COLO668 (cell line): ENCODE results near the gene RAB6A.
A peak's percentile ranks its signal among the peaks of the same experiment; 100 is the strongest.

Source experiments
- DNase-seq: peaks from one replicate; lab custom pipeline; 2025; ENCODE audit not compliant: unreplicated experiment; lab: John Stamatoyannopoulos, UW

The RAB6A gene

DNA sequence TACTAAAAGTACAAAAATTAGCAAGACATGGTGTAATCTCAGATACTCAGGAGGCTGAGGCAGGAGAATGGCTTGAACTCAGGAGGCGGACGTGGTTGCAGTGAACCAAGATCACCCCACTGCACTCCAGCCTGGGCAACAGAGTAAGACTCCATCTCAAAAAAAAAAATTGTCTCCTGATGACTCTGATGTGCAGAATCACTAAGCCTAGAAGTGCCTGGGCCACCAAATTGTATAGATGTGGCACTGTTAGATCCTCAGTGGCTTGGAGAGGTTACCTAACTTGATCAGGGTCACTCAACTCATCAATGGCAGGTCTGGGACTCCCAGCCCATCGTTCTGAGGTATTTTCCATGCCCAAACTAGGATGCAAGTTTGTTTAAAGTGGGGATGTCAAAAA is 103.9 kb downstream of the RAB6A start:
- DNase-seq, result no peak

DNA sequence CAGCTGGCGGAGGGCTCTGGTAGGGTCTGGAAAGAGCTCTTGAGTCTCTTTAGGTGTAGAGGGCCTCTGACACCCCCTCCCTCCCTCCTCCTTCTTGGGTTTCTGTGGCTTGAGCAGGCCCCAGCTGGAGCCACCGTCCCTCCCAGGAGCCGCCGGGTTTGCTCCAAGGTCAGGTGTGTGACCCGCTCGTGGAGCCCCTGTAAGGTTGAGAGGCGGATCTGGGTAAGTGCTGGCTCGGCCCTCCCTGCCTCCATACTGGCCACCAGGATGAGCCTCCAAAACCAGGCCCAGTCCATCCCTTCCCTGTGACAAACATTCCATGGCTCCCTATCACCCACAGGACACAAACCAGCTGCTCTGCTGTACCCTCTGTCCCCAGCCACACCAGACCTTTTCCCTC is 105.2 kb downstream of the RAB6A start:
- no peak for DNase-seq

DNA sequence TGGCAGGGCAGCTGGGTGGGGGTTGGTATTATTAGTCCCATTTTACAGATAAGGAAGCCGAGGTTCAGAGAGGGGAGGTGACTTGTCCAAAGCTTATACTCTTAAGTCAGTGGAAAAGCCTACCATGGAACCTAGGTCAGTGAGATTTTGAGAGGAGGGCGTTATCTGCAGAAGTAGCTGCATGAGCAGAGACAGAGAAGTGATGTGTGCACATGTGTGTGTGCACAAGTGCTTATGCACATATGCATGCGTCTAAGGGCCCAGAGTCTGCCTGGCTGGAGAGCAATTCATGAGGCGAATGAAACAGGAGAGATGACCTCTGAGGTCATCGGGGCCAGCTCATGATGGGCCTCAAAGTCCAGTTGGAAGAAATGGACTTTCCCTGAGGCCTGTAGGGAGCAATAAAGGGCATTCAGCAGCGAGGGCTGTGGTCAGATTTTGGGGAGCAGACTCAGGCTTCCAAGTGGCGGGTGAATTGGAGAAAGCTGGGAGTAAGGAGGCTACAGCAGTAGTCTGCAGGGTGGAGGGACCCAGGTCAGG is 106.3 kb downstream of the RAB6A start:
- DNase-seq, result no peak

GRCh38 chr11:73653996-73654395 is 106.9 kb downstream of the RAB6A start:
- DNase-seq, result no peak

DNA sequence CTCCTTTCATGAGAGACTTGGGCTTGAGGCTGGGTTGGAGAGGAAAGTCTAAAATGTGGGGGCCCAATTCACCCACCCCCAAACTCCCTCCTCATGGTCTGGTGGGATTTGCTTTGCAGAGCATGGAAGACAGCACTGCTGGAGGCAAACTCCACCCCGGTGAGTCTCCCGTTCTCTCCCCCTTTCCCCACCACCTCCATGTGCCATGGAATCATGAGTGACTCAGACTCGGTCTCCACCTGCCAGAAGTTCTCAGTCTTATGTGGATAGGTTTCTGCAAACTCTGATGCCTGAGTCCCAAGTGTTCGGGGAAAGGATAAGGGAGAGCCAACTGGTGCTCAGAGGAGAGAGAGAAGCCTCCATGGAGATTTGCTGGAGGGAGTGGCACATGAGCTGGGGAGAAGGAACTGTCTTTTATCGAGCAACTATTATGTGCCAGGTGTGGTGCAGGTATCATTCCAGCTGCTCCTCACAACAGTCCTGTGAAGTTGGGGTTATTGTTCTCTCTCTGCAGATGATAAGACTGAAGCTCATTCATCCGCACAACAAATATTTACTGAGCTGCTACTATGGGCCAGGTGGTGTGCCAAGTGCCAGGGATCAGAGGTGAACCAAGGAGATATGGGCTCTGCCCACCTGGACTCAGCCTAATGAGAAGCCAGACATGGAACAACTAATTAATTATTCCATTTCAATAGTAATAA is 107.9 kb downstream of the RAB6A start:
- DNase-seq, result no peak

DNA sequence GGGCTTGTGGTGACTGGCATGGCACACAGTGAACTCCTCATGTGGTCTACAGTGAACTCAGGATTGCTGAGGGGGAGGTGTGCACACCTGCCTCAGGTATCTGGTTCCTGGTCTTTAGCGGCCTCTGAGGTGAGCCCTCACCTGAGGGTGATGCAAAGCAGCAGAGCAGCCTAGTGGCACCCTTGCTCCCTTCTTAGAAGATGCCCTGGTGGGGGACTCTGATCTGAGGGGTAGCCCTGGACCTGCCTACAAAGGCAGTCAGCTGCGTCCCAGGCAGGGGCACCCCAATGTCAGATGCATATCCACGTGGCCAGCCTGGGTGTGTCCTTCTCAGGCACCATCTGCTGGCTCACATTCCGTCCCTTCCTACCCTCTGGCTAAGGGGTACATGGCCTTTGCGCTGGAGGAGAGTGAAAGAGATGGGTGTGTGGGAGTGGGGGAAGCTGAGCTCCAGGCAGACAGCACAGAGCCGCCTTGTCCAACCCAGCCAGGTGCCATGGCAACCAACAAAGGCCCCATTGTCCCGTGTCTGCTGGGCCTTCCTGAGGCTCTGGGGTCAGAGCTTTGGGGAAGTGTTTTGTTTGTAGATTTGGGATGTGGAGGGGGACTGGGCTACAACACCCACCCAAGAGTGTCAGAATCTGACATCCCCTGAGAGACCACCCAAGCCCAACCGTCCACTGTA is 108.7 kb downstream of the RAB6A start:
- DNase-seq, result peak; percentile 8

GRCh38 chr11:73651661-73652045 is 109.2 kb downstream of the RAB6A start:
- no peak for DNase-seq

DNA sequence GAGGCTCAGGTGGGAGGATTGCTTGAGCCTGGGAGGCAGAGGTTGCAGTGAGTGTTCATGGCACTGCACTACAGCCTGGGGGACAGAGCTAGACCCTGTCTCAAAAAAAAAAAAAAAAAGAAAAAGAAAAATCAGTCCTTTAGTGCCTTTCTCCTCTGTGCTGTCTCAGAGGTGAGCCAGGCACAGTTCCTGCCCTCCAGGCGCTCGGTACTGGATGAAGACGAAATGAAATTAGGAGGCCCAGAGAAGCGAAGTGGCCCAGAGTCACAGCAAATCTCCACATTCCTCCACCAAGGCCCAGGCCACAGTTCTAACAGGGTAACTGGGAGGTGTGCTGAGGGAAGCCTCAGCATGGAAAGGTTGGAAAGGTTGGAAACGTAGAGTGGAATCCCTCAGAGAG is 109.6 kb downstream of the RAB6A start:
- DNase-seq, result no peak

- DNase-seq, result no peak
These were observed 110.5 kb downstream of the RAB6A start for GRCh38 chr11:73650400-73650799.

GRCh38 chr11:73649206-73649605 is 111.7 kb downstream of the RAB6A start:
- no peak for DNase-seq

DNA sequence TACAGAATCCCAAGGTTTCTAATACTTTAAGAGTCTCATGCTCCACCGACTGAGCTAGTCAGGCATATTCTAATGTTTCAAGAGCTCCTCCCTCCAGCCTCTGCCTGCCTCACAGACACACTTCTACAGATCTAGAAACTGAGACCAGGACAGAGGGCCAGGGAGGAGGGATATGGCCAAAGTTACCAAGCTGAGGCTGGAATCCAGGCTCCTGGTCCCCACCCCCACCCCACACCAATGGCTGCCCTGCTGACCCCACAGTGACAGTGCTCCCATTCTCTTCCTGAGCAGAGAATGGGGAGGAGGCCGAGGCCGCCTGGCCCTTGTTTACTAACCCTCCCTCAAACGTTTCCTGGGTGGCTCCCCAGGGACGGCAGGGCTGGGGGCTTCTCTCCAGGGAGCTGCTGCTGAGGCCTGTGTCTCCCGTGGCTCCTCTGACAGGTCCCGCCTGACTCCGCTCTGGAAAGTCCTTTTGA is 112.3 kb downstream of the RAB6A start:
- DNase-seq, result no peak

DNA sequence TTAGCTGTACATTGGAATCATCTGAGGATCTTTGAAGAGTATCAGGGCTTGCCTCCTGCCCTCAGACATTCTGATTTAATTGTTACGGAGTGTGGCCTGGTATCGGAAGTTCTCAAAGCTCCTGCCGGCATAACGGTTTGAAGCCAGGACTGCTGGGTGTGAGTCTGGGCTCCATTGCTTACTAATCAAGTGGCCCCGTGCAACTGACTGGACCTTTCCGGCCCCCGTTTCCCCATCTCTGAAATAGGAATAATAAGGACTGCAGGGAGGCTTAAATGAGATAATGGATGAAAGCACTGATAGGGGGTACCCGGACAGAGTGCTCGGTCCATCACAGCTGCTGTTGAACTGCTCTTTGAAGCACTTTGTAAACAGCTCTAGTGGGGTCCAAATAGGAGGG is 112.8 kb downstream of the RAB6A start:
- DNase-seq, result no peak

GRCh38 chr11:73647459-73648100 is 113.3 kb downstream of the RAB6A start:
- peak; percentile 95 for DNase-seq

DNA sequence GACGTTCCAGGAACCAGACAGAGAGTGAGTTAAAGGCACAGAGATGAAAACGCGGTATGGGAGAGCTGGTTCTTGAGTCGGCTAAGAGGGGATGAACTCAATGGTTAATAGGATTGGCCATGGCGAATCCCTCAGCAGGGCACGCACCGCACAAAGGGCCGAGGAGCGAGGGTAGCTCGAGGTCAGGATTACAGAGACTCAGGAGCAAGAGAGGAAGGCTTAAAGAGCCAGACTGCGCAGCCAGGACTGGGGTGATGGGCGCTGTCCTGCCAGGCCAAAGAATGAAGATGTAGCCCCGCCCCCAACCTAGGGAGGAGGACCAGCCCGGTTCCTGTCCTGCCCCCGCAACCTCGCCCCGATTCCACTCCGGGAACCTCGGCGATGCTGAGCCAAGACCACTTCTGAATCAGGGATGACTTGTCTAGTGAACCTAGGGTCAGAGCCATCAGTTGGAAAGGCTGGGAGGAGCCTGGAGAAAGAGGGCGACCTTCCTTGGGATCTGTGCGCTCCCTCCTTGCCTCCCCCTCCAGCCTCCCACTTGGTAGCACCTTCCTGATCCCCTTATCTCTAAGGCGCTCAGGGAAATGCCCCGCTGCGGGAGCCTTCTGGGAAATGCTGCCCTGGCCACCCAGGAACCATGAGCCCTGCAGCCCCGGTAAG is 114.8 kb downstream of the RAB6A start, which contains the start of gene PLEKHB1:
PLEKHB1 (plus strand) TSS at position 610 of the 660 bp plus-strand sequence; CDS start at position 638, 28 bp downstream.
- no peak for DNase-seq

DNA sequence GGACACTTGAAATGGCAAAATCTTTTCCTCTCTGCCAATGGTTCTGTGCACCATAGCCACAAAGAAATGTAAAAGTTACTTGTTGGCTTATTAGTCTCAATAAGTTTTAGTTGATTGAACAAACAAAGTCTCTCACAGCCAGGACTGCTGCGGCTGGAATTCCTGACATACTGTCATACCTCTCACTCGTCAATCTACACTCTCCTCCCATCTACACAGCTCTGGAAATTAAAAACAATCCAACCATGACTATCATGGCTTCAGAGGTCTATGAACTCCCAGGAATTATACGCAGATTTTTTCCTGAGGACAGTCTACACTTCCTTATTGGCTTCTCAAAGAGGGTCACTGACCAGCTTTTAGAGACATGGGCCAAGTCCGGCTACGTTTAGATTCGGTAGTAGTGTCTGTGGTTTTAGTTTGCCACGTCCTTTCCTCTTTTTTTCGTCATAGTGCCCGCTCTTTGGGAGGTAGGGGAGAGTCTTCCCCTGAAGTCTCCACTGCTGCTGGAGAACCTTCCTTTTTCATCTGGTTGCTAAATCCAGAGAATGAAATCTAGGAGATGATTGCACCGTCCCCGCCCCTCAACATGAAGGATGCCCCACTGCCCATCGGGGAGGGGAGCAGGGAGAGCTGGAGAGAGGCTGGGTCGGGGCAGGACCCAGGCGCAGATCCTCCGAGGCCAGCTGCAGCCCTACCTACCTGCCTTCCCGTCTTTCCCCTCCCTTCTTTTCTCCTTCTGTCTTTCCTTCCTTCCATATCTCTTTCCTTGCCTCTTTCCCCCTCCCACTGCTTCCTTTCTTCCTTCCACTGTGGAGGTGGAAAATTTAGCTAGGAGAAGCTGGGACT is 115.5 kb downstream of the RAB6A start:
- DNase-seq, result no peak

DNA sequence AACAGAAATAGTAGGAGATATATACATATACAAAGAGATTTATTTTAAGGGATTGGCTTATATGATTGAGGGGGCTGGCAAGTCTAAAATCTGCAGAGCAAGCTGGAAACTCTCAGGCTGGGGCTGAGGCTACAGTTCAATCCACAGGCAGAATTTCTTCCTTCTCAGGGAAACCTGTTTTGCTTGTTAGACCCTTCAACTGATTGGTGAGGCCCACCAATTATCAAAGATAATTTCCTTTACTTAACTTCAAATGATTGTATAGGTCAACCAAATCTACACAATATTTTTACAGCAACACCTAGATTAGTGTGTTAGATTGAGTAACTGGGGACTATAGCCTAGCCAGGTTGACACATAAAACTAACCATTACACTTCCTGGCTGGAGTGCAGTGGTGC is 119.2 kb downstream of the RAB6A start:
- no peak for DNase-seq

DNA sequence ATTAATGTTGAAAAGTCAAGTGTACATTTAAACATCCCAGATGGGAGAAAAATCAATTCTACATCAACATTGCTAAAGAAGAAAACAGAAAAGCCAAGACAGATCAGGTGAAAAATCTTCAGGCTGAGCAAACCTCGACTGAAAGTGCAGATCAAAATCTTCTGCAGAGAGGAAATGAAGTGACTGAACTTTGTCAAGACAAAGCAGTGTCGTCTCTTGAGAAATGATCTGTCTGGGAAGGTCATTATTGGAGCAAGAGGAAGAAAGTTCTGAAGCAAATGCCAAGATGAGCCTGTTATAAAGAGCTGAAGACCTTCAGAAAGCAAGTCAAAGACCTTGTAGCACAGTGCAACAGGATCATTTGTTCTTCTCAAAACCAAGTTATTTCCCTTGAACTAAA is 120.3 kb downstream of the RAB6A start:
- DNase-seq, result no peak

DNA sequence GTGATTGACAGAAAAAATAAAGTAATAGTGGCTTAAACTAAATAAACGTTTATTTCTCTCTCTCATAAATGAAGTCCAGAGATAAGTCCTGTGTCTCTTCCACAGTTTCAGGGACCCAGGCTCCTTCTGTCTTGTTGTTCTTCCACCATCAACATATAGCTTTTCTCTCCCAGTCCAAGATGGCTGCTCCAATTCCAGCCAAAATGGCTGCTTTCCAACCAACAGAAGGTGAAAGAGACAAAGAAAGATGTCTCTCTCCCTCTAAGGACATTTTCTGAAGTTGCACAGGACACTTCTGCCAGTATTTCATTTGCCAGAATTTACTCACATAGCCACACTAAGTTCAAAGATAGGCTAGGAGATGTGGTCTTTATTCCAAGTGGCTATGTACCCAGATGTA is 123.9 kb downstream of the RAB6A start:
- no peak for DNase-seq

- DNase-seq, result no peak
These were observed 124.6 kb downstream of the RAB6A start for GRCh38 chr11:73636249-73636648.

- no peak for DNase-seq
These were observed 125.2 kb downstream of the RAB6A start for GRCh38 chr11:73635721-73636120.
